Measurements from ENCODE around the gene IL3.

IL3 gene

DNA sequence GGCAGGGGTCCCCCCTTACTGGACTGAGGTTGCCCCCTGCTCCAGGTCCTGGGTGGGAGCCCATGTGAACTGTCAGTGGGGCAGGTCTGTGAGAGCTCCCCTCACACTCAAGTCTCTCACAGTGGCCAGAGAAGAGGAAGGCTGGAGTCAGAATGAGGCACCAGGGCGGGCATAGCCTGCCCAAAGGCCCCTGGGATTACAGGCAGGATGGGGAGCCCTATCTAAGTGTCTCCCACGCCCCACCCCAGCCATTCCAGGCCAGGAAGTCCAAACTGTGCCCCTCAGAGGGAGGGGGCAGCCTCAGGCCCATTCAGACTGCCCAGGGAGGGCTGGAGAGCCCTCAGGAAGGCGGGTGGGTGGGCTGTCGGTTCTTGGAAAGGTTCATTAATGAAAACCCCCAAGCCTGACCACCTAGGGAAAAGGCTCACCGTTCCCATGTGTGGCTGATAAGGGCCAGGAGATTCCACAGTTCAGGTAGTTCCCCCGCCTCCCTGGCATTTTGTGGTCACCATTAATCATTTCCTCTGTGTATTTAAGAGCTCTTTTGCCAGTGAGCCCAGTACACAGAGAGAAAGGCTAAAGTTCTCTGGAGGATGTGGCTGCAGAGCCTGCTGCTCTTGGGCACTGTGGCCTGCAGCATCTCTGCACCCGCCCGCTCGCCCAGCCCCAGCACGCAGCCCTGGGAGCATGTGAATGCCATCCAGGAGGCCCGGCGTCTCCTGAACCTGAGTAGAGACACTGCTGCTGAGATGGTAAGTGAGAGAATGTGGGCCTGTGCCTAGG lies 13.0 kb downstream of the IL3 start, which contains the start of gene CSF2:
TSS of gene CSF2 (plus strand) at position 559 of the 783 bp plus-strand sequence. CDS start at position 594, 35 bp downstream.
- DNase-seq: peak; percentile 26

- DNase-seq: no peak
These were observed 13.8 kb downstream of the IL3 start for GRCh38 chr5:132074091-132074771.

- peak; percentile 51 for DNase-seq
These were observed 14.6 kb downstream of the IL3 start for GRCh38 chr5:132074772-132075718.

DNA sequence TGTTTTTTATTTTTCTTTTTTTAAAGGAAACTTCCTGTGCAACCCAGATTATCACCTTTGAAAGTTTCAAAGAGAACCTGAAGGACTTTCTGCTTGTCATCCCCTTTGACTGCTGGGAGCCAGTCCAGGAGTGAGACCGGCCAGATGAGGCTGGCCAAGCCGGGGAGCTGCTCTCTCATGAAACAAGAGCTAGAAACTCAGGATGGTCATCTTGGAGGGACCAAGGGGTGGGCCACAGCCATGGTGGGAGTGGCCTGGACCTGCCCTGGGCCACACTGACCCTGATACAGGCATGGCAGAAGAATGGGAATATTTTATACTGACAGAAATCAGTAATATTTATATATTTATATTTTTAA lies 15.2 kb downstream of the IL3 start:
- no peak for DNase-seq

GRCh38 chr5:132076202-132076830 lies 15.9 kb downstream of the IL3 start:
- no peak for DNase-seq

DNA sequence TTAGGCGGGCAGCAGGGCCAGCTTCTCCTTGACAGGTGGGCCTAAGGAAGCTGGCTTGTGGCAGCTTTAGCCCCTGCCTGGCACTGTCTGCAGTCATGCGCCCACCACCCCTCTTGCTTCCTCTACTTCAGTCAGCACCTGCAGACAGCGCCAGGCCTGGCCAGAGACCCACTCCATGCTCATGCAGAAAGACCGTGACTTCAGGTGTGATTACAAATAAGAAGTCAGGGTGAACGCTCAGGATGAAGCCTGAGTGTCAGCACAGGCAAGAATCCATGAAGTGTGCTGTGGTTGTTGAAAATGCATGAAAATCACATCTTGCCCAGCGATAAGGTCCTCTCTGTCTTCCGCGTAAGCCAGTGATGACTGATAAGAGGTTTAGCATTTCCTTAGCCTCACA lies 16.5 kb downstream of the IL3 start:
- no peak for DNase-seq

GRCh38 chr5:132079081-132079480 lies 18.6 kb downstream of the IL3 start:
- DNase-seq: no peak

- no peak for DNase-seq
These were observed 19.2 kb downstream of the IL3 start for GRCh38 chr5:132079619-132080018.

GRCh38 chr5:132080595-132080994 lies 20.1 kb downstream of the IL3 start:
- DNase-seq: no peak

GRCh38 chr5:132081458-132081857 lies 21.0 kb downstream of the IL3 start:
- DNase-seq: no peak

DNA sequence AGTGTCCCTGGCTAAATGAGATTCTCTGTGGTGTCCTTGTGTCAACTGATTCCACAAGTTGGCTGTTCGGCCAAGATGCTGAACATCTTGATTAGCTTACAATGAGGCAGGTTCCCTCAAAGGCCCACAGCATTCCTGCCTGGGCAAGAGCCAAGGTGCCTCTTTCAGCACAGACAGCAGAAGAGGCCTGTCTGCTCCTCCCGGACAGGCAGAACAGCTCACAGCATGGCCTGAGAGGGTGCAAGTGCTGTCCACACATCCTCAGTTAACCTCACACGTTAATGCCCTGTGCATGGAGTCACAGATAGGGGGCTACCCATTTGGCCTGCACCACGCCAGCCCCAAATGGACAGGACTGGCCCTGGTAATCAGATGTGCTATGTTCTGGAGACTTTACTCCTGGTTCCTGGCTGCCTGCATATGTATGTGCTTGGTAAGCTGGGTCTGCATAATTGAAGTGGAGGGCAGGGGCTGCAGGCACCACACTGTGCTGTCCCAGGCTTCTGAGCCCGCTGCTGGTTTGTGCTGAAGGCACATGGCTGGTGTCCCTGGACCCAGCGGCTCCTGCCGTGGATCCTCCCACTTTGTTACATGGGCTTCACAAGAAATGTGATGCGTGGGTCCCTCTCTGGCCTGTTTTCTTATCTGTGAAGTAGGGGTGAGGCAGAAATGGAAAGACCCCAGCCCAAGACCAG lies 22.0 kb downstream of the IL3 start:
- DNase-seq: no peak

- peak; percentile 38 for DNase-seq
These were observed 22.7 kb downstream of the IL3 start for GRCh38 chr5:132083071-132083678.

DNA sequence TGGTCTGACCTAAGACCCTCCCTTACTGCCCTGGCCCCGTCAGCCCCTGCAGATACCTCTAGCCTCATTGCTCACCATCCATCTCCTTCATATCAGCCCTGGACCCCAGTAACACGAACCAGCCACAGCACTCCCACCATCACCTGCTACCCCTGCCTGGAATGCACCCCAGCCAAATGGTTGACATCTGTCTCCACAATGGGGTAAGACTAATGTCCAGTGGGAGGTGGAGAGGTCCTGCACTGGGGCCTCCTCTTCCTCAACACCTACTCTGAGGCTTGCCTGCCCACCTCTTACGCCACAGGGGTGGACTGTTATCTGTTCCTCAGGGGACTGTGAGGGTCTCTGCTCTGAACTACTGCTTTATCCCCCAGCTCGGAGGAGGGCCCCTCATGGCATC lies 25.2 kb downstream of the IL3 start:
- DNase-seq: no peak

DNA sequence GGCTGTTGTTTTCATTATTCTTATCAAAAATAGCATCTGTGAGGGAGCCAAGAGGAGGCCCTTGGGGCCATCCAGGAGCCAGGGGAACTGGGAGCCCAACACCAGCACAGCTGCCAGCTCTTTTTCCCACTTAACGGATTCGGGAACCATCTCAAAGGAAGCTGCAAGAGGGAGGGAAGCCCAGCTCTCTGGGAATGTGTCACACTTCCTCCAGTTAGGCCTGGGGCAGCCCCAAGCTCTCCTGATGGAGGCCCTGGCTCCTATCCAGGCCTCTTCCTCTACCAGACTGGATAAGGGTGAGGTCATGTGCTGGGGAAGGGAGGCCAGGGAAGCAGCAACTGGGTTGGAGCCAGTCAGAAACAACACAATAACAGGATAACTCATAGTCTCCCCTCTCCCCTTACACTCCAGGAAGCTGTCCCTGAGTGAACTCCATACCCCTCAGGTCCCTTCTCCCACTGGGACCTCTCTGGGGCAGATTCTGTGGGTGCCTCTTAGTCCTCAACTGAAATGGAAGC lies 25.9 kb downstream of the IL3 start:
- no peak for DNase-seq

- DNase-seq: no peak
These were observed 26.7 kb downstream of the IL3 start for GRCh38 chr5:132087176-132087575.

DNA sequence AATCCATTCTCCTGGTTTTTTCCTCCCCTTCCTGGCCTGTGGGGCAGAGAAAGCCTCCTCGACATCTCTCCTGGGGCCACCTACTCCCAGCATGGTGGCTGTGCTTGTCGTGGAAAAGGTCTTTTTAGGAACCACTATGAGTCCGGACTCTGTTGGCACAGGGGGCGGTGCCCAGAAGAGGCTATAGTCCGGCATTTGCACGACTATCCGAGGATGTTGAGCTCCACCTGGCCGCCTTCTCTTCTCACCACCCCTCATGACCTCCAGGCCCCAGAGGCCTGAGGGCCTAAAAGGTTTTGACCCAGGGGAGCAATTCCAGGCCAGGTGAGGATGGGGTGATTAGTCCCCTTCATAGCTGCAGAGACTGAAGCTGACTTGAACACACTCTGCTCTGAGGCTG lies 27.2 kb downstream of the IL3 start:
- no peak for DNase-seq

DNA sequence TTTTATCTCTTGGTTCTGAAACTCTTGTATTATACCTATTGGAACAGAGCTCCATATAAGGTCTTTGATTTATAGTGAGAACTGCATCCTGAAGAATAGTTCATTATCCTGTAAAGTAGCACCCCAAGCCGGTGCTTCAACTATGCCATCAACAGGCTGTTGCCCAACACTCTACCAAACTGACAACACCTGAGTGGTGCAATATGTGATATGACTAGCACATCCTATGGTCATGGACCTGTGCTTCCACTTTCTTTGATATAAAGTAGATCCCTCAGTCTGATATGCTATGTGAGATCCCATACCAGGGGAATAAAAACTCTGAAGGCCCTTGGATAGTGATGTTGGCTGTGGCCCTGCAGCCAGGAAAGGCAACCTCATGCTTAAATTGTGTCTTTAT lies 28.9 kb downstream of the IL3 start:
- DNase-seq: no peak

DNA sequence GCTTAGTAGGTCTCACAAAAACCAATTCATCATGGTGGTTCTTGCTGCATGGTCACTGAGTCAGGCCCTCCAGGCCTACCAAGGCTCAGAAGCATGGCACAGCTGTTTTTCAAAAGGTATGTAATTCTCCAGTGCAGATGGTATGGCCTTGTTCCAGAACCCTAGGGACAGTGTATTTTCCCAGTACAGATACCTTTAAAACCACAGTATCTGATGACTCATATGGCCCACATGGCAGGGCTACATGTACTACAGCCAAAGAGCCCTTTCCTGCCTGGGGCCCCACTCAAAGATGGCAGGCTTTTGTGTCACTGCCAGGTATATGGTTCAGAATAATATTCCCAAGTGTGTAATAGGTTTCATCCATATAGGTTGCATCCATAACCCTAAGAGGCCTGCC lies 29.7 kb downstream of the IL3 start:
- no peak for DNase-seq

GRCh38 chr5:132093271-132093670 lies 32.8 kb downstream of the IL3 start:
- no peak for DNase-seq

DNA sequence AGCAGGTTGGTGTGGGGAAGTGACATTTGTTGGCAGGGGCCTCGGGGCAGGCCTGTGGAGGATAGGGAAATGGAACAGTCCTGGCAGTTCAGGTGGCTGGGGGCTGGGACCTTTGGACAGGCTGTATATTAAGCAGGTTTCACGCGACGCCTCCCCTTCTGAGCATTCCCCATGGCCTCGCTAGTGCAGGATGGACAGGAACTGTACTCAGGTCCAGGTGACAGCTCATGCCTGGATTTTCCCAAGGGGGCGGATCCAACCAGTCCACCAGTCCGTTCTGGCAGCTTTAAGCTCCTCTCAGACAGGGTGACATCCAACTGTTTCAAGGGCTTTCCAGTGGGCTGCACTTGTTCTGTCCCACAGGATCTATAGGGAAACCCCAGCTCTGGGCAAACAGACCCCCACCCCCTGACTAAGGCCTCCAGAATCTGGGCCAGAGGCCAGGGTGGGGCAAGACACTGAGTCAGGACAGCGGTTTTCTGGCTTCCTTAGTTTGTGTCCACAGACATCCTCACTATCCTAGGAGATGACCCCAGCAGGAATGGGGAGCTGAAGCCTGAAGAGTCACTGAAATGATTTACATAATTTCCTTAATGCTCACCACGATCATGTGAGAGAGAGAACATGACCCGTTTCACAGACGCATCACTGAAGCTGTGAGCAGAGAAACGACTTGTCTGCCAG lies 34.1 kb downstream of the IL3 start:
- DNase-seq: no peak

DNA sequence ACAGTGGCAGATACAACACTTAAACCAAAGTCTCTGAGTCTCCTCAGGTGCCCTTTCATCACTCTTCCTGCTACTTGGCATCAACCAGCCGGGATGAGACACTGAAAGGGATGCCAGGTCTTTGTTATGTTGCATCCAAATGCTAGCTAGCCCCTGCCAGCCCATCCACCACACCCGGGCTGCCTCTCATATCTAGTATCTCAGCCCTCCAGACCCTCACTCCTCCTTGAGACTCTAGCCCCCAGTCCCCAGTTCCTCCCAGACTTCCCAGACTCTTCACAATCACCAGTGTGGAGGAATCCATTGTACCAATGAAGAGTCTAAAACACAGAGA lies 34.6 kb downstream of the IL3 start:
- no peak for DNase-seq
